CD14-positive monocyte (primary cell): Measurements from ENCODE around the gene RAB11FIP3. TPM values are rescaled to one million over a fixed set of nuclear protein-coding genes. Genes with fewer than 3 reads are reported as not detected.

Experiments used
- DNase-seq, 3 donors: peaks; one replicate each; pipeline ENCODE4 v3.0.0-alpha.2; 2011 to 2022
- H2AFZ ChIP-seq: 2 replicates; pipeline ENCODE4 v1.6.0; 2012; ENCODE audit warnings: mild to moderate bottlenecking, low read depth, low read length, inconsistent platforms; ENCODE audit not compliant: insufficient read depth, poor library complexity, severe bottlenecking
- H3K27ac ChIP-seq, 2 donors: 1 replicate in 1 of 2; 2 replicates in 1 of 2; pipeline ENCODE4 v1.5.1; 2012 to 2013; ENCODE audit warnings: low read length in 2 of 2, control low read depth in 1 of 2, inconsistent platforms in 1 of 2, low read depth in 1 of 2, mild to moderate bottlenecking in 1 of 2
- H3K27me3 ChIP-seq, 2 donors: one replicate each; pipeline versions ENCODE4 v1.6.0 to v1.6.1; 2011 to 2013; ENCODE audit warnings: low read length in 2 of 2; ENCODE audit not compliant: control insufficient read depth in 2 of 2, insufficient read depth in 2 of 2
- H3K36me3 ChIP-seq, 2 donors: replicated peaks in 1 of 2; 1 replicate in 1 of 2; 2 replicates in 1 of 2; pipeline versions ENCODE4 v1.5.1 to v1.6.1; 2012 to 2013; ENCODE audit warnings: low read length in 2 of 2, control low read depth in 1 of 2, inconsistent platforms in 1 of 2, mild to moderate bottlenecking in 1 of 2; ENCODE audit not compliant: insufficient read depth in 2 of 2, control insufficient read depth in 1 of 2
- H3K4me1 ChIP-seq, 2 donors: 1 replicate in 1 of 2; 2 replicates in 1 of 2; pipeline versions ENCODE4 v1.5.1 to v1.6.1; 2012 to 2013; ENCODE audit warnings: low read length in 2 of 2, control low read depth in 1 of 2, inconsistent platforms in 1 of 2, mild to moderate bottlenecking in 1 of 2, moderate library complexity in 1 of 2; ENCODE audit not compliant: insufficient read depth in 2 of 2, control insufficient read depth in 1 of 2
- H3K4me2 ChIP-seq: replicated peaks from 2 replicates; pipeline ENCODE3; 2012; ENCODE audit warnings: low read length, moderate library complexity, mild to moderate bottlenecking; ENCODE audit not compliant: poor library complexity, severe bottlenecking; ENCODE audit errors: extremely low read depth
- H3K4me3 ChIP-seq, 3 experiments: fragments of 200-600 bp in 1 of 3; sonication (generic) in 1 of 3; replicated peaks in 1 of 3; 1 replicate in 2 of 3; 2 replicates in 1 of 3; pipeline ENCODE4 v1.5.1; 2011 to 2013; ENCODE audit warnings: low read length in 3 of 3, mild to moderate bottlenecking in 3 of 3, control low read depth in 2 of 3, low read depth in 2 of 3, inconsistent platforms in 1 of 3, moderate library complexity in 1 of 3
- H3K79me2 ChIP-seq: 2 replicates; pipeline ENCODE4 v1.6.0; 2012; ENCODE audit warnings: mild to moderate bottlenecking, control low read depth, inconsistent platforms, low read length, moderate library complexity; ENCODE audit not compliant: insufficient read depth
- H3K9ac ChIP-seq: 2 replicates; pipeline ENCODE4 v1.6.0; 2017; ENCODE audit warnings: low read length, mild to moderate bottlenecking; ENCODE audit not compliant: insufficient read depth, poor library complexity, severe bottlenecking
- H3K9me3 ChIP-seq, 2 donors: replicated peaks in 1 of 2; 1 replicate in 1 of 2; 2 replicates in 1 of 2; pipeline versions ENCODE4 v1.5.1 to v1.6.1; 2012 to 2013; ENCODE audit warnings: low read length in 2 of 2, control low read depth in 1 of 2; ENCODE audit not compliant: control insufficient read depth in 1 of 2, insufficient read depth in 1 of 2
- H4K20me1 ChIP-seq: 2 replicates; pipeline ENCODE4 v1.6.0; 2012; ENCODE audit warnings: mild to moderate bottlenecking, low read length, control low read depth, moderate library complexity; ENCODE audit not compliant: insufficient read depth
- H3K27ac Mint-ChIP-seq, 7 donors: one replicate each; pipeline ENCODE4 v1.8.0; 2020; ENCODE audit warnings: mild to moderate bottlenecking in 7 of 7, mixed read lengths in 7 of 7, moderate library complexity in 6 of 7, inconsistent platforms in 2 of 7
- H3K27me3 Mint-ChIP-seq, 3 donors: one replicate each; pipeline ENCODE4 v1.8.0; 2021 to 2022; ENCODE audit warnings: low read depth in 3 of 3, mild to moderate bottlenecking in 3 of 3, mixed read lengths in 3 of 3, moderate library complexity in 3 of 3, inconsistent platforms in 1 of 3
- H3K36me3 Mint-ChIP-seq, 2 donors: one replicate each; pipeline ENCODE4 v1.8.0; 2020; ENCODE audit warnings: mixed read lengths in 2 of 2, inconsistent platforms in 1 of 2, mild to moderate bottlenecking in 1 of 2
- H3K4me1 Mint-ChIP-seq: one replicate; pipeline ENCODE4 v1.8.0; 2020; ENCODE audit warnings: mild to moderate bottlenecking, mixed read lengths
- H3K4me3 Mint-ChIP-seq, 2 donors: one replicate each; pipeline ENCODE4 v1.8.0; 2020; ENCODE audit warnings: mild to moderate bottlenecking in 2 of 2, mixed read lengths in 2 of 2, moderate library complexity in 1 of 2
- H3K9me3 Mint-ChIP-seq, 7 donors: one replicate each; pipeline ENCODE4 v1.8.0; 2020 to 2022; ENCODE audit warnings: mixed read lengths in 7 of 7, mild to moderate bottlenecking in 6 of 7, moderate library complexity in 6 of 7, inconsistent platforms in 2 of 7
- CTCF ChIP-seq: fragments of 200-600 bp; IDR thresholded peaks from one replicate; pipeline ENCODE4 v1.8.0; 2022; ENCODE audit warnings: antibody characterized with exemption, mild to moderate bottlenecking
- WGBS: methylation state at CpG from one replicate; pipeline ENCODE4 v1.1.5; 2013; ENCODE audit warnings: missing lambda C conversion rate; ENCODE audit not compliant: insufficient coverage; 5-methylcytosine and 5-hydroxymethylcytosine counted together
- intact Hi-C, 2 donors: fragments of 100-400 bp; cut with micrococcal nuclease; formaldehyde crosslinking; loops; one replicate each; pipeline versions ENCODE4 v1.15.0 to v1.15.1; 2023
- polyA plus RNA-seq, 3 donors: library from polyadenylated mRNA; depleted of rRNA in 1 of 3; unstranded in 2 of 3; stranded (reverse) in 1 of 3; fragments of 300-500 nt in 2 of 3; fragments of >200 nt in 1 of 3; fragmentation: Illumina TruSeq in 2 of 3; gene quantifications; 1 replicate in 2 of 3; 2 replicates in 1 of 3; pipeline ENCODE4 v1.2.3, GENCODE V29; 2012 to 2021

RAB11FIP3 gene
- polyA plus RNA-seq, 3 donors = 0.37 to 7.5 (median 0.49) TPM

GRCh38 chr16:510066-510825, 84.8 kb downstream of the RAB11FIP3 start:
- Mint-ChIP-seq H3K9me3 (peaks cover 0 to 3% (median 0%) of the 10 kb centered on the region in 7 donors), H3K4me3 (no peak overlapping the region), H3K4me1 (no peaks in the 10 kb centered on the region), H3K27ac (no peak overlapping the region), H3K27me3 (no peaks in the 10 kb centered on the region), H3K36me3 (peaks cover 2 to 7% of the 10 kb centered on the region in 2 donors)
- WGBS = over 99% methylated on average over 28 of the region's 35 CpGs
- Histone ChIP-seq H3K36me3 (no peaks in the 10 kb centered on the region), H3K27ac (no peak overlapping the region), H3K9me3 (no peaks in the 10 kb centered on the region), H3K4me3 (no peak overlapping the region), H3K4me2 (no peak overlapping the region), H3K79me2 (no peaks in the 10 kb centered on the region), H4K20me1 (no peaks in the 10 kb centered on the region), H3K4me1 (no peaks in the 10 kb centered on the region), H2AFZ (no peak overlapping the region), H3K9ac (no peak overlapping the region), H3K27me3 (no peaks in the 10 kb centered on the region)
- TF ChIP-seq CTCF = no peak
- no peak for DNase-seq
- intact Hi-C loops = no loop called here

- Histone ChIP-seq H3K79me2 (no peaks in the 10 kb centered on the region), H2AFZ (no peak overlapping the region), H3K4me3 (no peak overlapping the region), H3K27me3 (no peaks in the 10 kb centered on the region), H4K20me1 (no peaks in the 10 kb centered on the region), H3K9me3 (no peaks in the 10 kb centered on the region), H3K36me3 (peaks cover 0 to 9% of the 10 kb centered on the region in 2 donors), H3K9ac (no peak overlapping the region), H3K4me1 (no peaks in the 10 kb centered on the region), H3K27ac (no peak overlapping the region), H3K4me2 (no peak overlapping the region)
- TF ChIP-seq CTCF = no peak
- Mint-ChIP-seq H3K4me3 (no peak overlapping the region), H3K27me3 (no peaks in the 10 kb centered on the region), H3K27ac (no peak overlapping the region), H3K9me3 (peaks cover 0 to 3% (median 0%) of the 10 kb centered on the region in 7 donors), H3K36me3 (peaks cover 0 to 11% of the 10 kb centered on the region in 2 donors), H3K4me1 (no peaks in the 10 kb centered on the region)
- intact Hi-C loops = no loop called here
- DNase-seq = no peak
- no CpG with 5 or more reads among the region's 6 CpGs for WGBS
Measured at GRCh38 chr16:512802-513201, 87.4 kb downstream of the RAB11FIP3 start.
